ENCODE measurements around the gene ARCN1.
A peak's percentile ranks its signal among the peaks of the same experiment; 100 is the strongest.
"Not testable (repeated sequence)": the region's sequence is repeated elsewhere in the genome, so short reads cannot be mapped to it uniquely, and the experiment has no call there.

Gene ARCN1

GRCh38 chr11:118569670-118570069 lies 2.5 kb upstream of the ARCN1 start:
- H3K27me3 ChIP-seq (ENCODE audit: insufficient read depth, low read depth), result no peaks in the 10 kb centered on the region
- TF ChIP-seq CTCF (conservative IDR thresholded peaks at IDR 0.05; ENCODE audit: low read depth, low read length), result no peak

DNA sequence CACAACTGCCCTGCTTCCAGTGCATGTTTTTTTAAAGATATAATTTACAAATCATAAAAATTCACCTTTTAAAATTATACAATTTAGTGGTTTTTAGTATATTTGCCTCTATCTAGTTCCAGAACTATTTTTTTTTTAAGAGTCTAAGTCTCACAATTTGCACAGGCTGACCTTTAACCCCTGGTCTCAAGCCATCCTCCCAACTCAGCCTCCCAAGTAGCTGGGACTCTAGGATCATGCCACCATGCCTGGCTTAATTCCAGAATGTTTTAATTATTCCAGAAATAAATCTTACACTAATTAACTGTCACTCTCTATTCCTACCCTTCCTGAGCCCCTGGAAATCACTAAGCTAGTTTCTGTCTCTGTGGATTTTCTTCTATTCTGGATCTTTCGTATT lies 1.4 kb upstream of the ARCN1 start:
- no peak overlapping the region for H3K9ac ChIP-seq
- no peak overlapping the region for H3K27ac ChIP-seq
- no peak overlapping the region for H2AFZ ChIP-seq (ENCODE audit: low read depth)
- no peaks in the 10 kb centered on the region for H3K27me3 ChIP-seq (ENCODE audit: insufficient read depth, low read depth)
- TF ChIP-seq CTCF (conservative IDR thresholded peaks at IDR 0.05; ENCODE audit: low read depth, low read length), result no peak
- 0 out of 2 replicates have a peak, but pooled peaks cover 9% of the 10 kb centered on the region for H4K20me1 ChIP-seq (ENCODE audit: insufficient read depth)
- no peaks in the 10 kb centered on the region for H3K36me3 ChIP-seq (ENCODE audit: insufficient read depth)
- peaks cover 35% of the 10 kb centered on the region for H3K79me2 ChIP-seq (ENCODE audit: insufficient read depth, low read depth)
- H3K4me2 ChIP-seq, result no peak overlapping the region
- no peak overlapping the region for H3K4me3 ChIP-seq (IDR thresholded peaks at IDR 0.05; ENCODE audit: insufficient read depth, low read depth, low read length)
- peaks cover 27% of the 10 kb centered on the region for H3K4me1 ChIP-seq (ENCODE audit: low read depth, poor library complexity, severe bottlenecking)

More at GRCh38 chr11:118569670-118570069, 2.5 kb upstream of the ARCN1 start:
- Histone ChIP-seq H3K36me3 (ENCODE audit: insufficient read depth) (no peaks in the 10 kb centered on the region), H3K4me3 (IDR thresholded peaks at IDR 0.05; ENCODE audit: insufficient read depth, low read depth, low read length) (no peak overlapping the region), H3K4me2 (no peak overlapping the region), H4K20me1 (ENCODE audit: insufficient read depth) (0 out of 2 replicates have a peak, but pooled peaks cover 6% of the 10 kb centered on the region), H3K9ac (no peak overlapping the region), H3K27ac (no peak overlapping the region), H3K79me2 (ENCODE audit: insufficient read depth, low read depth) (peaks cover 24% of the 10 kb centered on the region), H3K4me1 (ENCODE audit: low read depth, poor library complexity, severe bottlenecking) (peaks cover 19% of the 10 kb centered on the region), H2AFZ (ENCODE audit: low read depth) (no peak overlapping the region)

GRCh38 chr11:118571701-118572060 lies 528 bp upstream of the ARCN1 start:
- not testable (repeated sequence) for H3K4me3 ChIP-seq (IDR thresholded peaks at IDR 0.05; ENCODE audit: insufficient read depth, low read depth, low read length); H3K36me3 ChIP-seq (ENCODE audit: insufficient read depth); H3K27me3 ChIP-seq (ENCODE audit: insufficient read depth, low read depth)
- Histone ChIP-seq H3K9ac (peak overlapping the region; percentile 88; the same call in 1 of the 2 replicates), H2AFZ (ENCODE audit: low read depth) (peak overlapping the region; percentile 76), H3K4me1 (ENCODE audit: low read depth, poor library complexity, severe bottlenecking) (peaks cover 31% of the 10 kb centered on the region), H3K79me2 (ENCODE audit: insufficient read depth, low read depth) (peaks cover 44% of the 10 kb centered on the region), H4K20me1 (ENCODE audit: insufficient read depth) (0 out of 2 replicates have a peak, but pooled peaks cover 11% of the 10 kb centered on the region), H3K27ac (peak overlapping the region; percentile 40), H3K4me2 (peak overlapping the region; percentile 54)

DNA sequence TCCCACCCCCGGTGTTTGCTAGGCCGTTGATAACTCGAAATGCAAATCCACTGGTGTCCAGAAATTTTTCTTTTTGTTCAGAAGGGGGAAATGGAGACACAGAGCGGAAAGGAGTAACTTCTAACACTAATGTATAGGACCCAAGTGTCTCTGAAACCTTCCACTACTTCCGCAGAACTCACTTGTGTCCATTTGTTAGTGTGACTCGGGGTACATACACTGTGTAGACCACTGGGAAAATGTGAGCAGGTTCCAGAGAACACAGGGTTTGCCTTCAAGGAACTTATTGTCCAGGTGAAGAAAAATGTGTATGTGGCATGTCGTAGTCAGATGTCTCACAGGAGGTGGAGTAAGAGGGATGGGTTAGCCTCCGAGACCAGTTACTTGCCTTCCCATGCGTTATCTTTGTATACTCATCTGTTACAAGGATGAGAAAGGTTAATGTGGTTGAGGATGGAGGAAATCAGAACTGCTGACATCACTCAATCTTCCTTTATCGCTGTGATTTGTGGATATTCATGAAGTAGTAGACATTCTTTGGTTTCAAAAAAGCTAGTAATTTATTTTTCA lies 857 bp downstream of the ARCN1 start:
- peak overlapping the region; percentile 84 for H3K4me2 ChIP-seq
- H2AFZ ChIP-seq (ENCODE audit: low read depth), result peak overlapping the region; percentile 76; the same call in 1 of the 2 replicates
- H3K27me3 ChIP-seq (ENCODE audit: insufficient read depth, low read depth), result no peaks in the 10 kb centered on the region
- peak overlapping the region; percentile 88; the same call in 1 of the 2 replicates for H3K9ac ChIP-seq
- 0 out of 2 replicates have a peak, but pooled peaks cover 11% of the 10 kb centered on the region for H4K20me1 ChIP-seq (ENCODE audit: insufficient read depth)
- H3K79me2 ChIP-seq (ENCODE audit: insufficient read depth, low read depth), result peaks cover 55% of the 10 kb centered on the region
- peaks cover 31% of the 10 kb centered on the region for H3K4me1 ChIP-seq (ENCODE audit: low read depth, poor library complexity, severe bottlenecking)
- no peak for TF ChIP-seq CTCF (conservative IDR thresholded peaks at IDR 0.05; ENCODE audit: low read depth, low read length)
- no peaks in the 10 kb centered on the region for H3K36me3 ChIP-seq (ENCODE audit: insufficient read depth)
- no peak overlapping the region for H3K4me3 ChIP-seq (IDR thresholded peaks at IDR 0.05; ENCODE audit: insufficient read depth, low read depth, low read length)
- peak overlapping the region; percentile 74 for H3K27ac ChIP-seq

DNA sequence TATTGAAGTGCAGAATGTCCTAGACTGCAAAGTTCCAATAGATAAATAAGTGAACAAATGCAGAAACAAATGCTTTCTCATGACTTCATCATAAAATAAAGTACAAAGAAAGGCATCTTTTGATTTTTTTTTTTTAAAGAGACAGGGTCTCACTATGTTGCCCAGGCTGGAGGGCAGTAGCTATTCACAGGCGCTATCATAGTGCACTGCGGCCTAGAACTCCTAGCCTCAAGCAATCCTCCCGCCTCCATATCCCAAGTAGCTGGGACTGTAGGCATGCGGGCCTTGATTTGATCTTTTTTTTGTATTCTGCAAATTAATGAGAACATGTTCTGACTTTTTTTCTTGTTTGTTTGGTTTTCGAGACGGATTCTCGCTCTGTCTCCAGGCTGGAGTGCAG lies 2.4 kb downstream of the ARCN1 start:
- H3K79me2 ChIP-seq (ENCODE audit: insufficient read depth, low read depth), result peaks cover 67% of the 10 kb centered on the region
- no peak overlapping the region for H2AFZ ChIP-seq (ENCODE audit: low read depth)
- H3K27me3 ChIP-seq (ENCODE audit: insufficient read depth, low read depth), result no peaks in the 10 kb centered on the region
- no peak overlapping the region for H3K27ac ChIP-seq
- H4K20me1 ChIP-seq (ENCODE audit: insufficient read depth), result 0 out of 2 replicates have a peak, but pooled peaks cover 11% of the 10 kb centered on the region
- no peak overlapping the region for H3K9ac ChIP-seq
- H3K4me2 ChIP-seq, result peak overlapping the region; percentile 84; the same call in 1 of the 2 replicates
- H3K36me3 ChIP-seq (ENCODE audit: insufficient read depth), result no peaks in the 10 kb centered on the region
- no peak for TF ChIP-seq CTCF (conservative IDR thresholded peaks at IDR 0.05; ENCODE audit: low read depth, low read length)
- H3K4me1 ChIP-seq (ENCODE audit: low read depth, poor library complexity, severe bottlenecking), result peaks cover 31% of the 10 kb centered on the region
- H3K4me3 ChIP-seq (IDR thresholded peaks at IDR 0.05; ENCODE audit: insufficient read depth, low read depth, low read length), result no peak overlapping the region

- not testable (repeated sequence) for H3K4me3 ChIP-seq (IDR thresholded peaks at IDR 0.05; ENCODE audit: insufficient read depth, low read depth, low read length); H3K4me2 ChIP-seq; H3K9ac ChIP-seq; H3K27ac ChIP-seq; H3K36me3 ChIP-seq (ENCODE audit: insufficient read depth); H3K27me3 ChIP-seq (ENCODE audit: insufficient read depth, low read depth); H2AFZ ChIP-seq (ENCODE audit: low read depth)
- Histone ChIP-seq H3K4me1 (ENCODE audit: low read depth, poor library complexity, severe bottlenecking) (peaks cover 24% of the 10 kb centered on the region), H4K20me1 (ENCODE audit: insufficient read depth) (0 out of 2 replicates have a peak, but pooled peaks cover 11% of the 10 kb centered on the region), H3K79me2 (ENCODE audit: insufficient read depth, low read depth) (peaks cover 65% of the 10 kb centered on the region)
Observed at GRCh38 chr11:118577995-118578394, 5.8 kb downstream of the ARCN1 start.

All from KMS-11 (cell line).